Ectodermal cell (in vitro differentiated cells): ENCODE data around the gene OR52E1. TPM values are rescaled to one million over a fixed set of nuclear protein-coding genes. Genes with fewer than 3 reads are reported as not detected.

Source experiments
- H3K27ac ChIP-seq: 2 replicates; pipeline ENCODE4 v1.7.0; 2013; ENCODE audit warnings: mild to moderate bottlenecking, low read depth, low read length; ENCODE audit not compliant: insufficient read depth, poor library complexity, severe bottlenecking
- H3K27me3 ChIP-seq: 2 replicates; pipeline ENCODE4 v1.7.0; 2013; ENCODE audit warnings: mild to moderate bottlenecking, low read length; ENCODE audit not compliant: insufficient read depth, control insufficient read depth, poor library complexity, severe bottlenecking
- H3K36me3 ChIP-seq: one replicate; pipeline ENCODE4 v1.7.0; 2013; ENCODE audit warnings: low read length; ENCODE audit not compliant: control insufficient read depth, insufficient read depth
- H3K4me1 ChIP-seq: one replicate; pipeline ENCODE4 v1.7.0; 2013; ENCODE audit warnings: low read length; ENCODE audit not compliant: control insufficient read depth, insufficient read depth
- H3K4me3 ChIP-seq: 2 replicates; pipeline ENCODE4 v1.7.0; 2013; ENCODE audit warnings: low read depth, low read length, control low read depth; ENCODE audit not compliant: insufficient read depth
- H3K9me3 ChIP-seq: 2 replicates; pipeline ENCODE4 v1.7.0; 2013; ENCODE audit warnings: mild to moderate bottlenecking, low read length, moderate library complexity; ENCODE audit not compliant: control insufficient read depth
- WGBS, 2 experiments: methylation state at CpG; one replicate each; pipeline ENCODE4 v1.1.7; 2013; ENCODE audit warnings: missing lambda C conversion rate in 2 of 2; 5-methylcytosine and 5-hydroxymethylcytosine counted together
- polyA plus RNA-seq, 4 experiments: library from polyadenylated mRNA; stranded (reverse); fragments of 50-300 nt; gene quantifications; one replicate each; pipeline ENCODE4 v1.2.3, GENCODE V29; 2013

The OR52E1 gene
- polyA plus RNA-seq (2013, experiment 1 of 4), result not detected
- polyA plus RNA-seq (2013, experiment 2 of 4), result not detected
- not detected for polyA plus RNA-seq (2013, experiment 3 of 4)
- polyA plus RNA-seq (2013, experiment 4 of 4), result not detected

DNA sequence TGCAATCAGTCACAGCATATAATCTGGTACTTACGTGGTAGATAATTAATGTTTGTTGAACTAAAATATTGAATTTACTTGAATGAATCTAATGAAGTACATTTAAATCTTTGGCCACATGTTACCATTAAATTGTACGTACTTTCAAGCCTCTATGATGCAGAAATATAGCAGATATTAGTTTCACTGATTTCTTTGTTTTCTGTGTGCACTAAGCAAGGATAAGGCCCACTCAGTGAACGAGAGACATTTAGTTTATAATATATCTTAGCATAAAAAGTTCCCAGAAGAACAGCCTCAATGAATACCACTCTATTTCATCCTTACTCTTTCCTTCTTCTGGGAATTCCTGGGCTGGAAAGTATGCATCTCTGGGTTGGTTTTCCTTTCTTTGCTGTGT is at the start of gene OR52E1:
TSS of gene OR52E1 (plus strand) at position 301 of the 400 bp plus-strand sequence.
- no peak within 1 kb of the TSS for H3K27ac ChIP-seq
- H3K9me3 ChIP-seq, result no peaks in the 10 kb centered on the region
- no peaks in the 10 kb centered on the region for H3K36me3 ChIP-seq
- no peak within 1 kb of the TSS for H3K4me3 ChIP-seq
- no peaks in the 10 kb centered on the region for H3K27me3 ChIP-seq
- WGBS, 2 experiments, result 83 to 93% methylated on average over 1 to 3 of the region's 3 CpGs
- no peaks in the 10 kb centered on the region for H3K4me1 ChIP-seq

DNA sequence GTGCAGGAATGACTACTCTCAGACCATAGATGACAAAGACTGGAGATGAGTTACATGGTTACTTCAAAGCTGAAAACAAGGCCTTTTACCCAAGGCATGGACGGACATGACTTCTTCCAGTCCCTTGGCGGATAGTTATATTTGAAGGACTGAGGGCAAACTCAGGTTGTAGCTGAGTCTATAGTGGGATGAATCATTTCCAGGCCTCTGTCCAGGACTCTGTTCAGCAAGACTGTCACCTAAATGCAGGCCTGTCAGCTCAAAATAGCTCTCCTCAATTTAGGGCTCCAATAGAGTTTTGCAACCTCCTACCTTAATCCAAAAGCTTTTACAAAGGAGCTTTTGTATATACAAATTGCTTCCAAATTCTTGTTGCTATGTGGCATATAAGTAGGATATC is 47.4 kb upstream of the OR52E1 start:
- H3K27ac ChIP-seq, result no peak overlapping the region
- H3K36me3 ChIP-seq, result no peaks in the 10 kb centered on the region
- no peaks in the 10 kb centered on the region for H3K9me3 ChIP-seq
- no peaks in the 10 kb centered on the region for H3K4me1 ChIP-seq
- H3K4me3 ChIP-seq, result no peak overlapping the region
- WGBS, 2 experiments, result 97 to 98% methylated on average over 2 of the region's 2 CpGs
- H3K27me3 ChIP-seq, result no peaks in the 10 kb centered on the region

DNA sequence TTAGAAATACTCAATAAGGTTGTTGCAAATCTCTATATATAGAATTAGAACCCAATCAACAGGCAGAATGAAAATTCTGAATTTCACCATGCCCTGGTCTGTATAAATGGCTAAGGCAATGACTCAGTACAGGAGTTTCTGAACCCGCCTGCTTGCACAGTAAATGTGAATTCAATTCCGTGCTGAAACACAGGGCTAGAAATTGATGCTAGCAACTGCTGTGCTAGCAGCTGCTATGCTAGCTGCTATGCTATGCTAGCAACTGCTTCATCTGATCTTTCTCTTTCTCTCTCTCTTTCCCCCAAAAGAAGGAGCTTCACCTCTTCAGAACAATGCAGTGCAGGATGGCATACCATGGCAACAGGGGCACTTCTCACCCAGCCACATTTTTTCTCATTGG is 32.7 kb upstream of the OR52E1 start:
- Histone ChIP-seq H3K4me1 (no peaks in the 10 kb centered on the region), H3K27me3 (no peaks in the 10 kb centered on the region), H3K4me3 (no peak overlapping the region), H3K27ac (no peak overlapping the region), H3K9me3 (no peaks in the 10 kb centered on the region), H3K36me3 (no peaks in the 10 kb centered on the region)
- WGBS, 2 experiments, result 91 to 92% methylated on average over 2 of the region's 2 CpGs

DNA sequence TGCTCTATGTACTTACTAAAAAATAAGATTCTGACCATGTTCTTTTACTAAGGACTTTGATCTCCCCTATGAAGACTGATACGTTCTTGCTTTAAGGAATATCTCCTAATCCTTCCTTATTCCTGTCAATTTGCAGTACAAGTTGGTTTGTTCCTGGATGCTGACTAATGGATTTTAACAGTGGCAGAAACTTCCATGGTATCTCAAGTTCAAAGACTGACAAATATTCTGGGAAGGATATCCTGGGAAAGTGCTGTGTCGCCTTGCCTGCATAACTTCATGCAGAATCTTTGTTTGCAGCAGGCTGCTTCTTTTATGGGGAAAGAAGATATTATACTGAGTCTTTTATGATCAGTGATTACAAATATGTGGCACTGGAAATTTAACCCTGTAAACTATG is 31.4 kb upstream of the OR52E1 start:
- Histone ChIP-seq H3K27ac (no peak overlapping the region), H3K9me3 (no peaks in the 10 kb centered on the region), H3K4me3 (no peak overlapping the region), H3K4me1 (no peaks in the 10 kb centered on the region), H3K36me3 (no peaks in the 10 kb centered on the region), H3K27me3 (no peaks in the 10 kb centered on the region)
- WGBS, 2 experiments, result 83 to 86% methylated on average over 2 of the region's 2 CpGs

DNA sequence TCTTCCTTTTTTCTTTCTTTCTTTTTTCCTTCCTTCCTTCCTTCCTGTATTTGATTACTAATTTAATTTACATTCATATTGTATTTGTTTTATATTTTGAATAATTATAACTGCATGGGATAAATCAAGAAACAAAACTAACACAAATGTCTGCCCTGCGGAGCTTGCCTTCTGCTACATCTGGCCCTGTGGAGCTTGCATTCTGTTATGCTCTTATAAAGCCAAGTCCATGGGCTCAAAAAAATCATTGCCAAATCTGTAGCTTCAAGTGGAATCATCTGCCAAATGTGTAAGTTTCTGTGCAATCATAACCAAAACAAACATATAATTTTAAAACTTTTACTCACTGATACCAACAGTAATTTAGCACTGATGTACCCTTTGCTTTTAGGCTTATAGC is 31.0 kb upstream of the OR52E1 start:
- no peaks in the 10 kb centered on the region for H3K36me3 ChIP-seq
- no peaks in the 10 kb centered on the region for H3K9me3 ChIP-seq
- H3K27me3 ChIP-seq, result no peaks in the 10 kb centered on the region
- H3K4me3 ChIP-seq, result no peak overlapping the region
- 94 to 100% methylated on average over 1 of the region's 1 CpG for WGBS, 2 experiments
- H3K27ac ChIP-seq, result no peak overlapping the region
- no peaks in the 10 kb centered on the region for H3K4me1 ChIP-seq

DNA sequence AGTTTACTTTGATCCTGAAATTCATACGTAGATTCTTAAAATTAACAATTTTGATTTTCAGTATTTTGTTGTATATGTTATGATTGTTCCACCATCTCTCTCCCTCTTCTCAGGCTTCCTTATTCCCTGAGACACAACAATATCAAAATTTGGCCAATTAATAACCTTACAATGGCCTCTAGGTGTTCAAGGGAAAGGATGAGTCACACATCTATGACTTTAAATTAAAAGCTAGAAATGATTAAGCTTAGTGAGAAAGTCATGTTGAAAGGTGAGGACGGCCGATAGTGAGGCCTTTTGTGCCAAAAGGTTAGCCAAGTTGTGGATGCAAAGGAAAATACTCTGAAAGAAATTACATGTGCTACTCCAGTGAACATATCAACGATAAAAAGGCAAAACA is 28.5 kb upstream of the OR52E1 start:
- H3K4me1 ChIP-seq, result no peaks in the 10 kb centered on the region
- H3K27ac ChIP-seq, result no peak overlapping the region
- no peak overlapping the region for H3K4me3 ChIP-seq
- H3K27me3 ChIP-seq, result no peaks in the 10 kb centered on the region
- no peaks in the 10 kb centered on the region for H3K36me3 ChIP-seq
- H3K9me3 ChIP-seq, result no peaks in the 10 kb centered on the region
- 94 to 100% methylated on average over 2 to 3 of the region's 4 CpGs for WGBS, 2 experiments

DNA sequence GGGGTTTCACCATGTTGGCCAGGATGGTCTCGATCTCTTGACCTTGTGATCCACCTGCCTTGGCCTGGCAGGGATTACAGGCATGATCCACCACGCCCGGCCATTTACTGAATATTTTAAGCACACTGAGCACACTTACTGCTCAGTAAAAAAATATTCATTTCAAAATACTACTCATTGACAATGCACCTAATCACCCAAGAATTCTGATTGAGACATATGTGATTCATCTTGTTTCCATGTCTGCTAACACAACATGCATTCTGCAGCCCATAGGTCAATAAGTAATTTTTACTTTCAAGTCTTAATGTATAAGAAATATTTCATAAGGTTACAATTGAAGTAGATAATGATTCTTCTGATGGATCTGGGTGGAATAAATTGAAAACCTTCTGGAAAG is 27.3 kb upstream of the OR52E1 start:
- H3K4me1 ChIP-seq, result no peaks in the 10 kb centered on the region
- no peaks in the 10 kb centered on the region for H3K9me3 ChIP-seq
- WGBS, 2 experiments, result 57 to 62% methylated on average over 3 of the region's 3 CpGs
- H3K36me3 ChIP-seq, result no peaks in the 10 kb centered on the region
- H3K27me3 ChIP-seq, result no peaks in the 10 kb centered on the region
- H3K27ac ChIP-seq, result no peak overlapping the region
- no peak overlapping the region for H3K4me3 ChIP-seq

DNA sequence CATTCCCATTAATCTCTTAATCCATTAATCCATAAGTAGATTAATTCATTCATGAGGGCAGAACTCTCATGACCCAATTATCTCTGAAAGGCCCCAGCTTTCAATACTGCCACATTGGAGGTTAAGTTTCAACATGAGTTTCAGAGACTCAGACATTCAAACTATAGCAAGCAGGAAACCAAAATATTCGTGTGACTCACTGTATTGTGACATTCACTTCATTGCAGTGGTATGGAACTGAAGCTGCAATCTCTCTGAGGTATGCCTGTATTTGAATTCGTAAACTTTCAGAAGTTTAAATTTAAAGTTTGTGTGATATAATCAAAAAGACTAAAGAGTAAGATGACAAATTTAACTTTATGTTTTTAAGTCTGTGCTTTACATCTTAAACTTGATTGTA is 26.0 kb upstream of the OR52E1 start:
- H3K4me3 ChIP-seq, result no peak overlapping the region
- WGBS, 2 experiments, result 63 to 79% methylated on average over 2 of the region's 2 CpGs

DNA sequence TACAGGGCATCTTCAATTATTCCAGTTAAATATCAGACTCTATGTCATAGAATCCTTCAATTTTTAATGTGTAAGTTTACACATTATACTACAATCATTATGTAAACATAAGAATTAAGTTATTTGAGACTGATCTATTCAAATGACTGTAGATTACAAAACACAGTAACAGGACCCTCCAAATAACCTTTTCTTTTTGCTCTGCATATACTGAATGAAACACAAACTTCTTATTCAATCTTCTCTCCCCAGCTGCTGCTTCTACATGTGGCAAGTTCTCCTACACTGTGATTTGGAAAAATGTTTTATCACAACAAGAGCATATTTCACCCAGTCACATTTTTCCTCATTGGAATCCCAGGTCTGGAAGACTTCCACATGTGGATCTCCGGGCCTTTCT is 23.1 kb upstream of the OR52E1 start, which contains the start of gene OR52J3:
TSS of gene OR52J3 (plus strand) at position 301 of the 400 bp plus-strand sequence. CDS start at position 301, 0 bp downstream.
- no peaks in the 10 kb centered on the region for H3K27me3 ChIP-seq
- no peaks in the 10 kb centered on the region for H3K36me3 ChIP-seq
- 90 to 100% methylated on average over 1 of the region's 1 CpG for WGBS, 2 experiments
- H3K4me1 ChIP-seq, result no peaks in the 10 kb centered on the region
- no peak within 1 kb of the TSS for H3K27ac ChIP-seq
- H3K9me3 ChIP-seq, result no peaks in the 10 kb centered on the region
- no peak within 1 kb of the TSS for H3K4me3 ChIP-seq

More for the DNA sequence above, 26.0 kb upstream of the OR52E1 start:
- Histone ChIP-seq H3K36me3 (no peaks in the 10 kb centered on the region), H3K4me1 (no peaks in the 10 kb centered on the region), H3K27ac (no peak overlapping the region), H3K9me3 (no peaks in the 10 kb centered on the region), H3K27me3 (no peaks in the 10 kb centered on the region)

DNA sequence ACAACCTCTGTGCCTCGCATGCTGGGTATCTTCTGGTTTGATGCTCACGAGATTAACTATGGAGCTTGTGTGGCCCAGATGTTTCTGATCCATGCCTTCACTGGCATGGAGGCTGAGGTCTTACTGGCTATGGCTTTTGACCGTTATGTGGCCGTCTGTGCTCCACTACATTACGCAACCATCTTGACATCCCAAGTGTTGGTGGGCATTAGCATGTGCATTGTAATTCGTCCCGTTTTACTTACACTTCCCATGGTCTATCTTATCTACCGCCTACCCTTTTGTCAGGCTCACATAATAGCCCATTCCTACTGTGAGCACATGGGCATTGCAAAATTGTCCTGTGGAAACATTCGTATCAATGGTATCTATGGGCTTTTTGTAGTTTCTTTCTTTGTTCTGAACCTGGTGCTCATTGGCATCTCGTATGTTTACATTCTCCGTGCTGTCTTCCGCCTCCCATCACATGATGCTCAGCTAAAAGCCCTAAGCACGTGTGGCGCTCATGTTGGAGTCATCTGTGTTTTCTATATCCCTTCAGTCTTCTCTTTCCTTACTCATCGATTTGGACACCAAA is 22.5 kb upstream of the OR52E1 start:
- H3K27me3 ChIP-seq, result no peaks in the 10 kb centered on the region
- no peaks in the 10 kb centered on the region for H3K4me1 ChIP-seq
- WGBS, 2 experiments, result 92% methylated on average over 15 of the region's 15 CpGs
- no peak overlapping the region for H3K4me3 ChIP-seq
- H3K9me3 ChIP-seq, result no peaks in the 10 kb centered on the region
- H3K27ac ChIP-seq, result no peak overlapping the region
- no peaks in the 10 kb centered on the region for H3K36me3 ChIP-seq
